Natural killer cell treated with Interleukin-12 subunit alpha and Interleukin-12 subunit beta and Interleukin-15 and Interleukin-18, amount 100 ng/mL, for 72 hours (primary cell): ENCODE results near the gene ZEB1. TPM values are rescaled to one million over a fixed set of nuclear protein-coding genes. Genes with fewer than 3 reads are reported as not detected.

ENCODE experiments used
- ATAC-seq, 2 donors: fragments of 150-1000 bp; cut with Tn5 transposase in 1 of 2; sonication (Bioruptor Pico), chemical (Tn5 transposase) in 1 of 2; 2 replicates each; pipeline ENCODE4 v1.10.0; 2021
- DNase-seq: peaks from one replicate; pipeline ENCODE4 v3.0.0; 2022; ENCODE audit warnings: low spot score
- H3K27ac Mint-ChIP-seq, 2 donors: 1 replicate in 1 of 2; 2 replicates in 1 of 2; pipeline ENCODE4 v1.8.0; 2022; ENCODE audit warnings: mixed read lengths in 2 of 2, mild to moderate bottlenecking in 1 of 2, moderate library complexity in 1 of 2
- H3K27me3 Mint-ChIP-seq, 2 donors: 1 replicate in 1 of 2; 2 replicates in 1 of 2; pipeline ENCODE4 v1.8.0; 2022; ENCODE audit warnings: mixed read lengths in 2 of 2
- H3K36me3 Mint-ChIP-seq: one replicate; pipeline ENCODE4 v1.8.0; 2022; ENCODE audit warnings: mixed read lengths
- H3K4me1 Mint-ChIP-seq, 2 donors: 1 replicate in 1 of 2; 2 replicates in 1 of 2; pipeline ENCODE4 v1.8.0; 2022; ENCODE audit warnings: low read depth in 2 of 2, mixed read lengths in 2 of 2, mild to moderate bottlenecking in 1 of 2
- H3K4me3 Mint-ChIP-seq: one replicate; pipeline ENCODE4 v1.8.0; 2022; ENCODE audit warnings: mixed read lengths
- H3K9me3 Mint-ChIP-seq: 2 replicates; pipeline ENCODE4 v1.8.0; 2022; ENCODE audit warnings: mixed read lengths
- total RNA-seq, 2 donors: library from RNA; stranded (reverse); gene quantifications; one replicate each; pipeline ENCODE4 v1.2.3, GENCODE V29; 2022

ZEB1 gene
- total RNA-seq = 10 to 100 TPM; 20.0 to 42.8 TPM

GRCh38 chr10:31318854-31319601, at the start of gene ZEB1:
Gene ZEB1, plus strand, starts transcription at chr10:31319216. Its CDS starts 19 bp downstream, at chr10:31319235.
- Mint-ChIP-seq H3K4me3 (peak within 1 kb of the TSS; percentile 96), H3K36me3 (no peaks in the 10 kb centered on the region), H3K4me1 (peaks cover 25 to 31% of the 10 kb centered on the region in 2 donors), H3K9me3 (no peaks in the 10 kb centered on the region), H3K27me3 (no peaks in the 10 kb centered on the region), H3K27ac (peak within 1 kb of the TSS; percentile 90 to 95)
- ATAC-seq (peak; percentile 75 to 84), DNase-seq (peak; percentile 82)

GRCh38 chr10:31270954-31271353, 48.1 kb upstream of the ZEB1 start:
- Mint-ChIP-seq H3K4me3 (no peak overlapping the region), H3K9me3 (no peaks in the 10 kb centered on the region), H3K4me1 (no peaks in the 10 kb centered on the region), H3K27ac (no peak overlapping the region), H3K36me3 (no peaks in the 10 kb centered on the region), H3K27me3 (peaks cover 4 to 14% of the 10 kb centered on the region in 2 donors)
- ATAC-seq (no peak), DNase-seq (no peak)

- Mint-ChIP-seq H3K27me3 (peaks cover 8 to 21% of the 10 kb centered on the region in 2 donors), H3K4me3 (no peak overlapping the region), H3K27ac (no peak overlapping the region), H3K4me1 (no peaks in the 10 kb centered on the region), H3K9me3 (no peaks in the 10 kb centered on the region), H3K36me3 (no peaks in the 10 kb centered on the region)
- DNase-seq = no peak
- no peak for ATAC-seq
Measured at GRCh38 chr10:31272841-31273240, 46.2 kb upstream of the ZEB1 start.

GRCh38 chr10:31273789-31274188, 45.2 kb upstream of the ZEB1 start:
- Mint-ChIP-seq H3K9me3 (no peaks in the 10 kb centered on the region), H3K4me3 (no peak overlapping the region), H3K4me1 (no peaks in the 10 kb centered on the region), H3K36me3 (no peaks in the 10 kb centered on the region), H3K27ac (no peak overlapping the region), H3K27me3 (peaks cover 8 to 25% of the 10 kb centered on the region in 2 donors)
- no peak for DNase-seq
- ATAC-seq = no peak

GRCh38 chr10:31274310-31274709, 44.7 kb upstream of the ZEB1 start:
- no peaks in the 10 kb centered on the region for H3K4me1 Mint-ChIP-seq
- peaks cover 13 to 30% of the 10 kb centered on the region in 2 donors for H3K27me3 Mint-ChIP-seq
- H3K4me3 Mint-ChIP-seq = no peak overlapping the region
- no peak overlapping the region for H3K27ac Mint-ChIP-seq
- ATAC-seq (no peak), DNase-seq (no peak)
- H3K9me3 Mint-ChIP-seq = no peaks in the 10 kb centered on the region
- no peaks in the 10 kb centered on the region for H3K36me3 Mint-ChIP-seq

GRCh38 chr10:31278279-31278941, 40.6 kb upstream of the ZEB1 start:
- Mint-ChIP-seq H3K27me3 (peaks cover 15 to 46% of the 10 kb centered on the region in 2 donors), H3K4me3 (no peak overlapping the region), H3K27ac (no peak overlapping the region), H3K9me3 (no peaks in the 10 kb centered on the region), H3K36me3 (peaks cover 11% of the 10 kb centered on the region), H3K4me1 (no peaks in the 10 kb centered on the region)
- ATAC-seq (no peak), DNase-seq (no peak)

GRCh38 chr10:31280972-31281371, 38.0 kb upstream of the ZEB1 start:
- DNase-seq = no peak
- Mint-ChIP-seq H3K9me3 (no peaks in the 10 kb centered on the region), H3K4me1 (no peaks in the 10 kb centered on the region), H3K27me3 (peaks cover 13 to 45% of the 10 kb centered on the region in 2 donors), H3K27ac (no peak overlapping the region), H3K4me3 (no peak overlapping the region), H3K36me3 (peaks cover 11% of the 10 kb centered on the region)
- no peak for ATAC-seq

GRCh38 chr10:31288001-31288400, 31.0 kb upstream of the ZEB1 start:
- no peaks in the 10 kb centered on the region for H3K36me3 Mint-ChIP-seq
- peaks cover 0 to 3% of the 10 kb centered on the region in 2 donors for H3K4me1 Mint-ChIP-seq
- ATAC-seq (no peak), DNase-seq (no peak)
- H3K27ac Mint-ChIP-seq = no peak overlapping the region
- no peak overlapping the region for H3K4me3 Mint-ChIP-seq
- H3K27me3 Mint-ChIP-seq = peaks cover 7 to 12% of the 10 kb centered on the region in 2 donors
- H3K9me3 Mint-ChIP-seq = no peaks in the 10 kb centered on the region

- no peak overlapping the region for H3K4me3 Mint-ChIP-seq
- no peaks in the 10 kb centered on the region for H3K36me3 Mint-ChIP-seq
- no peak overlapping the region for H3K27ac Mint-ChIP-seq
- peaks cover 7 to 8% of the 10 kb centered on the region in 2 donors for H3K27me3 Mint-ChIP-seq
- peaks cover 0 to 3% of the 10 kb centered on the region in 2 donors for H3K4me1 Mint-ChIP-seq
- H3K9me3 Mint-ChIP-seq = no peaks in the 10 kb centered on the region
- DNase-seq = no peak
- ATAC-seq = no peak
Measured at GRCh38 chr10:31288962-31289361, 30.1 kb upstream of the ZEB1 start.

GRCh38 chr10:31290386-31290785, 28.6 kb upstream of the ZEB1 start:
- peaks cover 0 to 3% of the 10 kb centered on the region in 2 donors for H3K4me1 Mint-ChIP-seq
- H3K27ac Mint-ChIP-seq = no peak overlapping the region
- H3K36me3 Mint-ChIP-seq = no peaks in the 10 kb centered on the region
- peaks cover 7 to 8% of the 10 kb centered on the region in 2 donors for H3K27me3 Mint-ChIP-seq
- no peak overlapping the region for H3K4me3 Mint-ChIP-seq
- ATAC-seq (no peak), DNase-seq (no peak)
- H3K9me3 Mint-ChIP-seq = no peaks in the 10 kb centered on the region

- Mint-ChIP-seq H3K4me3 (no peak overlapping the region), H3K9me3 (no peaks in the 10 kb centered on the region), H3K4me1 (peaks cover 0 to 3% of the 10 kb centered on the region in 2 donors), H3K36me3 (no peaks in the 10 kb centered on the region), H3K27me3 (peaks cover 7 to 8% of the 10 kb centered on the region in 2 donors), H3K27ac (no peak overlapping the region)
- DNase-seq = no peak
- ATAC-seq = no peak
Measured at GRCh38 chr10:31291123-31291522, 27.9 kb upstream of the ZEB1 start.

GRCh38 chr10:31294558-31294957, 24.5 kb upstream of the ZEB1 start:
- no peak overlapping the region for H3K4me3 Mint-ChIP-seq
- DNase-seq = no peak
- no peaks in the 10 kb centered on the region for H3K36me3 Mint-ChIP-seq
- peaks cover 13 to 15% of the 10 kb centered on the region in 2 donors for H3K27me3 Mint-ChIP-seq
- no peak for ATAC-seq
- H3K27ac Mint-ChIP-seq = no peak overlapping the region
- no peaks in the 10 kb centered on the region for H3K4me1 Mint-ChIP-seq
- no peaks in the 10 kb centered on the region for H3K9me3 Mint-ChIP-seq

- Mint-ChIP-seq H3K27me3 (peaks cover 16 to 24% of the 10 kb centered on the region in 2 donors), H3K36me3 (no peaks in the 10 kb centered on the region), H3K4me1 (no peaks in the 10 kb centered on the region), H3K4me3 (no peak overlapping the region), H3K9me3 (no peaks in the 10 kb centered on the region), H3K27ac (no peak overlapping the region)
- DNase-seq = no peak
- no peak for ATAC-seq
Measured at GRCh38 chr10:31296754-31297153, 22.3 kb upstream of the ZEB1 start.

- Mint-ChIP-seq H3K27ac (no peak overlapping the region), H3K9me3 (no peaks in the 10 kb centered on the region), H3K27me3 (peaks cover 27 to 46% of the 10 kb centered on the region in 2 donors), H3K36me3 (no peaks in the 10 kb centered on the region), H3K4me1 (no peaks in the 10 kb centered on the region), H3K4me3 (no peak overlapping the region)
- no peak for ATAC-seq
- DNase-seq = no peak
Measured at GRCh38 chr10:31299119-31299518, 19.9 kb upstream of the ZEB1 start.
